ENCODE data around the gene WHRN.

The WHRN gene

DNA sequence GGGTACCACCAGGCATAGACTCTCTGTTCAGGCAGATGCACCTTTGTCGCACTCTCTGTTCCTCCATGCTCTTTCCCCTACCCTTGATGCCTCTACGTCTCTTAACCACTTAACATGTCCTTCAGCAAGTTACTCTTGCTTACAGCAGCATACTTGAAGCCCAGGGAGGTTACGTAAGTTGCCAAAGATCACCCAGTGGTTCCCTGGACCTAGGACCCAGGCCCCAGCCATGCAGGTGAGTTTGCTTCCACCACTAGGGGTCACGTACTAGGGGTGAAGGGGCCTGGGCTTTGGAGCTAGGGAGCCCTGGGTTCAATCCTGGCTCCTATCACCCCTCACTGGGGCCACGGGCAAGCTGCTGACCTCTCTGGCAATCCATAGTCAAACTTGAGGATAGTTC lies 126.4 kb downstream of the WHRN start:
- no peak for DNase-seq (ENCODE audit: low read depth)

DNA sequence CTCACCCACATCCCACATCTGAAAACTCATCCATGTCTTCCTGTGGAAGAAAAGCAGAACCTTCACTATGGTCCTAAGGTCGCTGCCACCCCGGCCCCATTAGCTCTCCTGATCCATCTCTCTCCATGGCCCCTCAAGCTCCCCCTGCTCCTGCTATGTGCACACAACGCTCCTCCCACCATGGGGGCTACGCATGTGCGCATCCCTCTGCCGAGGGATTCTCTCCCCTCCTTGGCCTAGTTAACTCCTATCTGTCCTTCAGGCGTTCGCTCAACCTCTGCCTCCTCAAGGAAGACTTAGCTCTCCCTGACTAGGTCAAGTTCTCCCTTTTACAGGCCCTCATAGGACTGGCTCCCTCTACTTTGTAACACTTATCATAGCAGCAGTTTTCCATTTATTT lies 127.3 kb downstream of the WHRN start:
- DNase-seq (ENCODE audit: low read depth), result no peak

DNA sequence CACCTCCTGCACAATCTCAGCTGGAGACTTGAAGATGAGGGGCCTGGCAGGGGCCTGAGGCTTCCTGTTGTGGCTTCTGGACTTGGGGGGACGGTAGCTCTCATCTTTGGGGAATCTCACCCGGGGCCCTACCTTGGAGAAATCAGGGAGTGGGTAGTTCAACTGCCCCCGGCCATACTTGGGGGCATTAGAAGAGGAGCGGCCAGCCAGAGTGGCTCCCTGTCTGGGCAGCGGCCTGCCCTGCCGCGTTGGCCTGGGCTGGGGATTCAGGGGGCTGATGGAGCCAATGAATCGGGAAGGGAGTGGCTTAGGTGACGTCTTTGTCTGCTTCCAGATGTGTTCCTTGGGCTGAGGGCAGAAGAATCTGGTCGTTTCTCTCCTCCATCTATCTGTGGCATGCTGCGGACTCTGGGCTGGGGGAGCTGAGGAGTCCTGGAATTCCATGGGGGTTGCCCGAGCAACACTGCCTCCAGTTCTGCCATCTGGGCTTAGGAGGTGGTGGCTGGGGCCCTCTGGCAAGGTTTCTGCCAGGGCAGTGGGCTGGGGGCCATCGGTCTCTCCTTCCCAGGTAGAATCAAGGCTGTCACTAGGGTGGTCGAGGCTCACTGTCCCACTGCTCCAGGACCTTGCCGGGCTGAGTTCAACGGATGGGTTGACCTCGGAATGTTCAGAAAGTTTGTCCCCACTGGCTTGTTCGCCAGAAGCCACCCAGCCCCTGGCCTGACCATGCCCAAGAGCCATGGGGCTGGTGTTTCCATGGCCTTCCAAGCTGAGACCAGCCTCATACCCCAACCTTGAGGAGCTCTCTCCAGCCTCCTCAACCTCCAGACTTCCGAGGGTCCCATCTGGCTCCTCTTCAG lies 128.5 kb downstream of the WHRN start:
- DNase-seq (ENCODE audit: low read depth), result no peak

DNA sequence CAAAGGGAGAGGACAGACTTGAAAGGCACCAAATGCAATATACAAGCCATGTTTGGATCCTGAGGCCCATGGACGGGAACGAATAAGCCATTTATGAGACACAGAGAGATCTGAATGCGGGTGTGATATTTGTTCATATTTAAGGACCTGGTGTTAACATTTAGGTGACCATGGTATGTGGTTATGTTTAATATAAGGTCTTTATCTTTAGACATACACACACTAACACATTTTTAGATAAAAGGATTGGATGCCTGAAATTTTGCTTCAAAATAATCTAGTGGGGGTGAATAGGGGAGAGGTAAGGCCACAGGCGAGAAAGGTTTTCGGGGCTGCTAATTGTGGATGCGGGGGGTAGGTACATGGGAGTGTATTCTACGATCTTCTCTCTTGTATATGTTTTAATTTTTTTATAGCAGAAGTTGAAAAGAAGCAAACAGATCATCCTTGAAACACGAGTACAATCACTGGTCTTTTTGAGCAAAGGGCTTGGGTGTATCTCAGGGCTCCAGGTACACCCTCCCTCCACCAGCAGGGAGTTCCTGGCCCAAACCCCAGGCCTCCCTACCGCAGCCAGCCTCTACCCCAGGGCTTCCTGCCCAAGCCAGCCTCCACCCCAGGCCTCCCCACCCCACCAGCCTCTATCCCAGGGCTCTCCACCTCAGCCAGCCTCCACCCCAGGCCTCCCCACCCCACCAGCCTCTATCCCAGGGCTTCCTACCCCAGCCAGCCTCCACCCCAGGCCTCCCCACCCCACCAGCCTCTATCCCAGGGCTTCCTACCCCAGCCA lies 129.7 kb downstream of the WHRN start:
- no peak for DNase-seq (ENCODE audit: low read depth)

DNA sequence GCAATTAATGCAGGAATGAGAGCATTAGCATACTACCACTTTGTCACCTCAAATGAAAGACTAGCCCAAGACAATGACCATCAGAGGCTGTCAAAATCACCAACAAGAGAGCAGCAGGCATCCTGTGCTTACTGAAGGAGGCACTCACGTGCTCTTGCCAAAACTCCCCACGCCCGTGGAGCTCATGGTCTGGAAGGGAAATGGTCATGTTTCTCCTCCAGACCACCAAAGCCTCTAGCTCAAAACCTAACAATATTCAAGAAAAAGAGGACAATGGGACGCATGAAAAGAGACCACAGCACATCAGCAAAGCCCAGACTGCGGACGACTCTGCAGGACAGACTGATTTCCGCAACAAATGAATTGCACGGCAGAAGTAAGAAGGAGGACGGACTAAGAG lies 130.3 kb downstream of the WHRN start:
- no peak for DNase-seq (ENCODE audit: low read depth)

DNA sequence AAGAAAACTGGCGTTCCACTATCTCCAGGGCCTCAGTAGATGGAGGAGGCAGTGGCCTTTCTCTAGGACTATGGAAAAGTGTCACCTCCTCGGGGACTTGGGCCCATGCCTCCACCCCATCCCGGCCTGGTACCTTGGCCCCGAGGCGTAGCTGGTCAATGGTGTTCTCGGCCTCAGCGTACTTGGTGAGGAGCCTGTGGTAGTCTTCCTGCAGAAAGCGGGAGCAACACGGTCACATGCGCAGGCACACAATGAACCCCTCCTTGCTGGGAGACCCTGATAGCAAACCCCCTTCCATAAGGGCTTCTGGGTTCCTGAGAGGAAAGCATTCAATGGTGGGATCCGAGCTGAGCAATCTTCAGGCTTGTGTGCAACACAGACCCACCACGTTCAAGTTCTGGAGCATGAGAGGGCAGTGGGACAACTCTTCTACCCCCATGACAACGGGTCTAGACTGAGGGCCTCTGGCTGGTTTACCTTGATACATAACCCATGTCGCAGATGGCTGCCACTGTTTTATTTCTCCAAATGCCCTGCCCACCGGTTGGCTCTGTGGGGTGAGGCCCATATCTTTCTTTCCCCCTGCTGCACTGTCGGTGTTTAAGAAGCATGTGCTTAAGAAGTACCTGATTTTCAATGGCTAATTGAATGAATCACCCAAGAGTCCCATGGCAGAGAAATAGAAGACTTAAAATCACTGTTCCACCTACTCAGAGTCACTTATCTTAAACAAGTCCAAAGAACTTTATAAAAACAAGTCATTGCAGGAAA lies 131.1 kb downstream of the WHRN start:
- DNase-seq (ENCODE audit: low read depth), result no peak

DNA sequence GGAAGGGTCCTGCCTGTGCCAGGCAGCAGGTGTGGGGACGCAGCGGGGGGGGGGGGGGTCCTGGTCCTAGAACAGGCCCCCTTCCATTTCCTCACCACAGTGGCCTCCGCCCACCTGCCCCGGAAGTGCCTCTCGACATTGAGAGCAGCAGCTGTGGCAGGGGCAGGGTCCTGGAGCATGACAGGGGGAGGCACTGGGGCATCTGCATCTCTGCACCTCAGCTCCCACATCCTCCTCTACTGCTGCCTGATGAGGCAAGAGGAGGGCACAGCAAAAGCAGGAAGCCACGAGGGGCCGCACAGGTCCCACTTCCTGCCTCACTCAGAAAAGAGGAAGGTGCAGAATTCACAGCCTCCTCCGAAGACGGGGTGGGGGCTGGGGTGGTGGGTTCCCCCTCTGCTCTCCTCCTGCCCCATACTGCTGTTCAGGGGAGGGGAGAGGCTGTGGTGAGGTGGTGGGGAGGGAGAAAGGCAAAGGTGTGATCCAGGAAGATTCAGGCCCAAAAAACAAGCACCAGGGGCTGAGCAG lies 132.3 kb downstream of the WHRN start:
- peak; percentile 63 for DNase-seq (ENCODE audit: low read depth)

DNA sequence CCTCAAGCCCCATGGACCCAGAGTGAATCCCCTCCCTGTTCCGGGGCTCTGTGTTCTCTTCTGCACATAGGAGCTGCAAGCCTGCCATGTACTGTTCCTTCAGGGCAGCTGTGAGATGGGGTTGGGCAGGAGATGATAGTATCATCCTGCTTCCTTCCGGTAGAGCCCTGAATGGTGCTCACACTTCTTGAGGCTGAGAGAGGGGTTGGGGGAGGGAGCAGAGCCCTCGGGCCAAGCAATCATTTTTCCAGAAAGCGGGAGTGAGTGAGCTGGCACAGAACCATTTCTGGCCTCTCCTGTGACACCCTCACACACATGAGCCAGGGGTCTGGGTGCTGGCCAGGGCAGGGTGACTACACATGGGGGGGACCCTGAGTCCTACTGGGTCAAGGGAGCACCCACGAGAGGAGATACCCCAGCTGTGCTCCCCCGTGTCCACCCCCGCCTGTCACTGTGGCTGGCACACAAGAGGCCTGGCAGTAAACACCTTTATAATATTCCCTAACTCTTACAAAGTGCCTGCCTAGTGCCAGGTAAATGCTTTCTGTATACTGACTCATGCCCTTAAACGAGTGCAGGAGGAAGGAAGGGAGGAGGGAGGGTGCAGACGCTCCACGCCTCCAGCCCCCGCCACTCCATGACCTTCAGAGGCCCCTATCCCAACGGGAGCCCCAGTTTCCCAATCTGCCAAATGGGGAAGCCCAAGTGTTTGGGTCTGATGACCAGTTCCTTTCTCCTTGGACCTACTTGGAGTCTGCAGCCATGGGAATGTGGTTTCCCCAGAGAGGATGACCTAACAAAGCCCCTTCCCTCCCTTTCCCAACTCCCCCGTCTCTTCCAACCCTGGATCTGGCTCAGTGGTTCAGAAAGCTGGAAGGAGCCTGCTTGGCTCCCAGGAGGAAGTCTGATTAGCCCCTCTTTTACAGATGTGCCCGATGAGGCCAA lies 133.0 kb downstream of the WHRN start:
- no peak for DNase-seq (ENCODE audit: low read depth)

DNA sequence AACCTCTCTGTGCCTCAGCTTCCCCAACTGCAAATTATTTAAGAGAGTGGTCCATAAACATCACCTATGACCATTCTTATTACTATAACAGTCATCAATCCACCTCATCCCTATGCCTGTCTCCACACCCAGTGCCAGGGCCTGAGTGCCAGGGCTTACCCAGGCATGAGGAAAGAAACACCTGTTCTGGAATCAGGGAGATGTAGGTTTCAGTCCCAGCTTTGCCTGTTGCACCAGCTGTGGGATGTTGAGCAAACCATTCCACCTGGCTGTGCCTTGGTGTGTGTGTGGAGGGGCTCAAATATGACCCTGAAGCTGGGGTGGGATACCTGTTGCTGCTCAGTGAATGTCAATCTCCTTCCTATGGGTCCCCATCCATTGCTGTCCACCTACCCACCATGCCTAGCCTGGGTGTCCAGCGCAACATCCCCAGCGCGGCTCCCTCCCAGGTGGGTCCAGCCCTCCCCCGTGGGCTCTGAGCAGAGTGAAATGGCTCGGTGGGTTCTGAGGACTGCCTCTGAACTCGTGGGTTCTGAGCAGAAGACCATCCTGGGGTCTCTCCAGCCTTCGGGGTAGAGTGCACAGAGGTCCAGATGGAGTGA lies 133.8 kb downstream of the WHRN start:
- DNase-seq (ENCODE audit: low read depth), result no peak

DNA sequence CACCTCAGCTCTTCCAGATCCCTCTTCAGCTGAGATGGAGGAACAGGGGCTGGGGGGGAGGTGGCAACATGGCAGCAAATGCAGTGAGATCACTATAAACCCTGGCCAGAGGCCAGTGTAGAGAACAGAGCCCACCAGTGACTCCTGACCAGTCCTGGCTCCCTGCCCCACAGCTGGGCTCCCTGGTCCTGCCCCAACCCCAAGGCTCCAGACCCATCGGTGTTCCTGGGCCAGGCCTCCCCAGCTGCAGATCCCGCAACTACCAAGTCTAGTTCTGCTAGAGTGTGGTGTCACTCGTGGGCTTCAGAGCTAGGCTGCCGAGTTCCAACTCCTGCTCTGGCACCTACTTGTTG lies 134.3 kb downstream of the WHRN start:
- no peak for DNase-seq (ENCODE audit: low read depth)

DNA sequence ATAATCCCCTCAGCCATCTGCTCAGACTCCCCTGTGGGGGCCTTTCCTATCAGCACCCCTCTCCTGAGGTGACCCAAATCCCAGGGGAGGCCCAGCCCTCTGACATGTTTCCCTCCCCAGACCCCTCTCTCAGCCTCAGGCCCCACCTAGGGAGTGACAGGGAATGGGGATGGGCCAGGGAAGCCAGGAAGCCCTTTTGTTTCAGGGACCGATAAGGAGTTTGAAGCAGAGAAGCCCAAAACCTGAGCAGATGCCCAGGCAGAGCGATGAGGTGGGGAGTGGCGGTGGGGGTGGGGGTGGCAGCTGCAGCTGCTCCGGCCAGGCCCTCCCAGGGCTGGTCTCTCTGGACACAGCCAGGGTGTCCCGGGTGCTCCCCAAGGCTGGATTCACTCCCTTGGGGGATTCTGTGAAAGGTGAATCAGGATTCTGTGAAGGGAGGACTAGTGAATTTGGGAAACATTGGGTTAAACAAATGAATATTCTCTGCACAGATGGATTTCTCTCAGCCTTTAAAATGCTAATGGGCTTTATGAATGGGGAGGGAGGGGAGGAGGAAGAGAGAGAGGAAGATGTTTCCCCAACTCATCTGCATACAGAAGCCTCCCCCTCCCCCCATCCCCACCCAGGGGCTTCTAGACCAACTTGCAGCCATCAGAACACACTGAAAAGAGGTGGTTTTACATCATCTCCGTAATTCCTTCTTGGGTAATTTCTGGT lies 134.9 kb downstream of the WHRN start:
- no peak for DNase-seq (ENCODE audit: low read depth)

DNA sequence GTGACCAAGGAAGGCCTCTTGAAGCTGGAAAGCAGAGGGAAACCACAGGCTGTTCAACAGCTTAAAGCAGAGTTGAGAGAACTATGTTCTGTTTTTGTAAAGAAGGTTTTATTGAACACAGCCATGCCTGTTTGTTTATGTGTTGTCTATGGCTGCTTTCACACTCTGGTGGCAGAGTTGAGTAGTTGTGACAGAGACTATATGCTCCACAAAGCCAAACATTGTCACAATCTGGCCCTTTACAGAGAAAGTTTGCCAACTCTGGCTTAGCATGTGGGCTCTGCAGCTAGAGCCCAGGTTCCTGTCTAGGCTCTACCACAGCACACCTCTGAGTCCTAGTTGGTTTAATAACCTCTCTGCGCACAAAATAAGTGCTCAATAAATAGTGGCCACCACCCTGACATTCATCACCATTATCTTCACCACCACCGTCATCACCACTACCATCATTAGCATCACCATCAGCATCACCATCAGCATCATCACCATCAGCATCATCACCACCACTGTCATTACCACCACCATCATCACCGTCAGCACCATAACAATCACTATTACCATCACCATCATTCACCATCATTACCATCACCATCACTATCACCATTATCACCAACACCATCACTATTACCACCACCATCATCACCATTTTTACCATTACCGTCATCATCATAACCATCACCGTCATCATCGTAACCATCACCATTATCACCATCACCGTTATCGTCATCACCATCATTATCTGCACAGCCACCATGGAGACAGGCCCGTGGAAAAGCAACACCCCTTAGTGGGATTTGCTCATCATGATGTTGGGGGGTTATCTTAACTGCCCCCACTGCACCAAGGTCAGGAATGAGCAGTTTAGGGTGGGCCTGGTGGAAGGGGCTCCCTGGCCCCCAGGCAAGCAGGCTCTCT lies 135.8 kb downstream of the WHRN start:
- no peak for DNase-seq (ENCODE audit: low read depth)

DNA sequence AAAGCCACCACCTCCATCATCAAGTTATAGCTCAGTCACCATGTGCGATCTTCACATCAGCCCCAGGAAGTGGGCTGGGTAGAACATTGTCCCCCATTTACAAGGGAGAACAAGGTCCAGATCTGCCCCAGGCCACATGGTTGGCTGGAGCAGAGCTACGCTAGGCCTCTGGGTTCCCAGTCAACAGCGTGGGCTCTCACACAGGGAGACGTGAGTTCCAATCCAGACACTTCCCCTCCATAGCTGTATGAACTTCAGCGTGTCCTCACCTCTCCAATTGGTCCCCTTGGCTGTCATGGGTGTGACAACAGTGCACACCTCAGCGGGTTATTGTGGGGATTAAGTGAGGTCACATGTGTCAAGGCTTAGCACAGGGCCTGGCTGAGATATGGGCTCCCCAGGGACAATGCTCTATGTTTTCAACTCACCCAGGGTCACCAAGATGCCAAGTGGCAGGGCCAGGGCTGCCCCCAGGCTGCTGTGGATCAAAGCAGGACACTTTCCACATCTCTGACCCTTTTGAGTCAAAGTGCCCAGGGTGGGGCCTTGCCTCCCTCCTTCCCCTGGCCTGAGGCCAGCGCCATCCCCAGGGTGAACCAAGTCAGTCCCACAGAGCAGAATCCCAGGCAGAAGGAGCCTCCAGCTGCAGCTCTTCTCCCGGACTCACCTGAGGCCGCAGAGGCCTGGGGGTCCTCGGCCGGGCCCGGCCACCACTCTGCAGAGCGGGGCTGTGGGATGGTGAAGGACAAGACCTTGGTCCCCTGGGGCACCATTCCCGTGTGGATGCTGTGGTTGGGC lies 137.3 kb downstream of the WHRN start:
- DNase-seq (ENCODE audit: low read depth), result no peak

DNA sequence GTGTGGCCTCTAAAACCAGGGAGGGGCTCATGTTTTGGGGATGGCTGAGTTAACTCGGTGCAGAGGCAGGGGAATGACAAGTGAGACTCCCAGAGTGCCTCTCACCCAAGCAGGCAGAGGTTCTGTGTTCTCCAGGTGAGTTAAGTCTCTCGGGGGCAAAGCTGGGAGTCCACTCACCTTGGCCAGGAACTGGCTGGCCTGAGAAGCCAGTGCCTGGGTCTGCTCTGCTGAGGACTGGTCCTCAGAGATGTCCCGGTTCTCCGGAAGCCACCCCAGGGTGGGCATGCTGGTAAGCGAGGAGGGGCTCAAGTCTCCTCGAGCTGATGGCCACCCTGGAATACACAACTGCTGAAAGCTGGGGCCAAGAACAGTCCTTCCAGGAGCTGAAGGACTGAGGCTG lies 137.9 kb downstream of the WHRN start:
- no peak for DNase-seq (ENCODE audit: low read depth)

DNA sequence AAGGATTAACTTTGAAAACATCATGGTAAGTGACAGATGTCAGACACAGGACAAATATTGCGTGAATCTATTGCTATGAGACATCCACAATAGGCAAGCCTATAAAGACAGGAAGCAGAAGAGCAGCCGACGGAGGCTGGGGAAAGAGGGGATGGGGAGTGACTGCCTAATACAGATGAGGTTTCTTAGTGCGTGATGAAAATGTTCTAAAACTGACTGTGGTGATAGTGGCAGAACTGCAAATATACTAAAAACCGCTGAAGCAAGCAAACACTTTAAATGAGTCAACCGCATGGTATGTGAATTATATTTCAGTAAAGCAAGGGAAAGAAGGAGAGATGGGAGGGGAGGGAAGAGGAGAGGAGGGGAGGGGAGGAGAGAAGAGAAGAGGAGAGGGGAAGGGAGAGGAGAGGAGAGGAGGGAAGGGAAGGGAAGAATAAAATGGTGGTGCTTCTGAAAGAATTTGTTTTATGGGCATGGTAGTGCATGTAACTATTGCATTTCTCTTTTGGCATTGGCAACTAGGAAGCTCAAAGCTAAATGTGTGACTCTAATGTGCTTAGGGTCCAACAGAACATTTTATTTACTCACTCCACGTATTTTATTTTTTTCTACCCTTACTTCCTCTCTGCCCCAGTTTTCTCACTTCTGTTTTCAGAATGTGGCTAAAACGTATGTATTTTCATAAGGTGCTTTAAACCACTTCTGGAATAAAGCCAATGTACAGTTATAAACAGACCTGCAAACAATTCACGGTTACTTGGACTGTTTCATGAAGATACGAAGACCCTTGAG lies 138.7 kb downstream of the WHRN start:
- DNase-seq (ENCODE audit: low read depth), result no peak

DNA sequence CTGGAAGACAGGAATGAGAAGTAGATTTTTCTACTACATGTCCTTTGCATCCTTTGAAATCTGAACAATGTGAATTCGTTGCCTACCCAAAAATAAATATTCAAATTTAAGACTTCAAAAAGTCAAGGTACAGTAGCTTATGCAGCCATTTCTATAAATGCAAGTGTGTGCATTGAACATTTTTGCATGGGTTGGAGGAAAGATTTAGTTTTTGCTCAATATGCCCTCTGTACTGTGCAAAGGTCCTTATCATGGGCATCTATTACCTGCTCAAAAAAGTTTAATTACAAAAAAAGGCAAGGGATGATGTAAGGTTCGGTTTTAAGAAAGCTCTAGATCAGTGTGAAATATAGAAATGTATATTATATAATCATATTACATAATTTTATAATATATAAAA lies 140.1 kb downstream of the WHRN start:
- DNase-seq (ENCODE audit: low read depth), result no peak
